Measurements from ENCODE around the gene CDCA7.
"Not testable (repeated sequence)": the region's sequence is repeated elsewhere in the genome, so short reads cannot be mapped to it uniquely, and the experiment has no call there.

Gene CDCA7

GRCh38 chr2:173327421-173327820 is 27.3 kb upstream of the CDCA7 start:
- no peak for DNase-seq (ENCODE audit: low read depth)
- TF ChIP-seq, protein P1, sequence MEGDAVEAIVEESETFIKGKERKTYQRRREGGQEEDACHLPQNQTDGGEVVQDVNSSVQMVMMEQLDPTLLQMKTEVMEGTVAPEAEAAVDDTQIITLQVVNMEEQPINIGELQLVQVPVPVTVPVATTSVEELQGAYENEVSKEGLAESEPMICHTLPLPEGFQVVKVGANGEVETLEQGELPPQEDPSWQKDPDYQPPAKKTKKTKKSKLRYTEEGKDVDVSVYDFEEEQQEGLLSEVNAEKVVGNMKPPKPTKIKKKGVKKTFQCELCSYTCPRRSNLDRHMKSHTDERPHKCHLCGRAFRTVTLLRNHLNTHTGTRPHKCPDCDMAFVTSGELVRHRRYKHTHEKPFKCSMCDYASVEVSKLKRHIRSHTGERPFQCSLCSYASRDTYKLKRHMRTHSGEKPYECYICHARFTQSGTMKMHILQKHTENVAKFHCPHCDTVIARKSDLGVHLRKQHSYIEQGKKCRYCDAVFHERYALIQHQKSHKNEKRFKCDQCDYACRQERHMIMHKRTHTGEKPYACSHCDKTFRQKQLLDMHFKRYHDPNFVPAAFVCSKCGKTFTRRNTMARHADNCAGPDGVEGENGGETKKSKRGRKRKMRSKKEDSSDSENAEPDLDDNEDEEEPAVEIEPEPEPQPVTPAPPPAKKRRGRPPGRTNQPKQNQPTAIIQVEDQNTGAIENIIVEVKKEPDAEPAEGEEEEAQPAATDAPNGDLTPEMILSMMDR (conservative IDR thresholded peaks at IDR 0.05; ENCODE audit: low read depth, low read length): no peak
- H3K4me3 ChIP-seq (ENCODE audit: low read depth, low read length): no peak overlapping the region

- DNase-seq (ENCODE audit: low read depth); H3K4me3 ChIP-seq (ENCODE audit: low read depth, low read length): not testable (repeated sequence)
Measured at GRCh38 chr2:173333003-173333402, 21.7 kb upstream of the CDCA7 start.

DNA sequence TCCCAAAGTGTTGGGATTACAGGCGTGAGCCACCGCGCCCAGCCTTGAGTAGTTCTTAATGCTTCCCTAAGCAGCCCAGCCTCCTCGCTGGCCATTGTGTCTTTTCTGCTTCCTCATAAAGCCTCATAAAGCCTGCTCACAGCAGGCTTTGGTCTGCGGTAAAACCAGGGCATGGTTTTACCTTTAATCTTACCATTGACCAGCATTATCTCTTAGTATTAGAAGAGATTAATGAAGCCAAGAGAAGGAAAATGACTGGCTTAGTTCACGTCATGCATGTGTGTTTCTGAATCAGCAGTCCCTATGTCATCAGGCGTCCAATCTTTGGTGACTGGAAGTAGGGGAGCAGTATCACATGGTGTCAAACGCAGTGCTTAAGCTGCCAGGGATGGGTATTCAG is 14.9 kb upstream of the CDCA7 start:
- TF ChIP-seq, protein P1 (conservative IDR thresholded peaks at IDR 0.05; ENCODE audit: low read depth, low read length): no peak
- H3K4me3 ChIP-seq (ENCODE audit: low read depth, low read length): no peak overlapping the region

GRCh38 chr2:173343921-173344320 is 10.8 kb upstream of the CDCA7 start:
- H3K4me3 ChIP-seq (ENCODE audit: low read depth, low read length): no peak overlapping the region
- DNase-seq (ENCODE audit: low read depth): no peak
- TF ChIP-seq, protein P1 (conservative IDR thresholded peaks at IDR 0.05; ENCODE audit: low read depth, low read length): no peak

More for the DNA sequence above, 14.9 kb upstream of the CDCA7 start:
- no peak for DNase-seq (ENCODE audit: low read depth)

DNA sequence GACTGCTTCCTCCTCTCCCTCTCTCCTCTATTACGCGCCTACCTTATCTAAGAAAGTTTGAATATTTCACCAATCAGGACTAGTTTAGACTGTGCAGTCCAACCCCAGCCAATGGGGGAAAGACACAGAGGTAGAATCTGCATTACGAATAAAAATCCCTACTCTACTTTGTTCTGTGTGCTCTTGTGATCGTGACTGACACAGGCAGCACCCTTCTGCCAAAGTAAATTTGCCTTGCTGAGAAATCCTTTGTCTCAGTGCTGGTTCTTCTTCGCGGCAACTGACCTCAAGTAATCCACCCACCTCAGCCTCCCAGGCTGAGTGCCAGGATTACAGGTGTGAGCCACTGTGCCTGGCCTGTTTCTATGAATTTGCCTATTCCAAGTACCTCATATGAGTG is 8.6 kb upstream of the CDCA7 start:
- no peak for DNase-seq (ENCODE audit: low read depth)
- H3K4me3 ChIP-seq (ENCODE audit: low read depth, low read length): no peak overlapping the region
- TF ChIP-seq, protein P1 (conservative IDR thresholded peaks at IDR 0.05; ENCODE audit: low read depth, low read length): no peak

GRCh38 chr2:173347305-173348168 is 7.1 kb upstream of the CDCA7 start:
- no peak overlapping the region for H3K4me3 ChIP-seq (ENCODE audit: low read depth, low read length)
- TF ChIP-seq, protein P1 (conservative IDR thresholded peaks at IDR 0.05; ENCODE audit: low read depth, low read length): no peak
- DNase-seq (ENCODE audit: low read depth): no peak

DNA sequence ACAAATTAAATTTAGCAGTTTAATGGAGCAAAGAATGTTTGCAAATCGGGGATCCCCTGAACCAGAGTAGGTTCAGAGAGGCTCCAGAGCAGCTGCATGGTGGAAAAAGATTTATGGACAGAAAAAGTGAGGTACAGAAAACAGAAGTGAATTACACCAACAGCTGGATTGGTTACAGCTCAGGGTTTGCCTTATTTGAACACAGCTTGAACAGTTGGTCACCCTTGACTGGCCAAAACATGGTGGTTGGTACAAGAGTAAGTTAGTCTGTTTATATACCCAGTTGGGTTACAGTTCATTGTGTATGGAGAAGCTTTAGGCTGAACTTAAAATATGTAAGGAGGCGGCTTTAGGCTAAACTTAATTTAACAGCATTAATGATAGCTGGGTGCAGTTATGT is 5.4 kb upstream of the CDCA7 start:
- no peak for DNase-seq (ENCODE audit: low read depth)
- H3K4me3 ChIP-seq (ENCODE audit: low read depth, low read length): no peak overlapping the region
- TF ChIP-seq, protein P1 (conservative IDR thresholded peaks at IDR 0.05; ENCODE audit: low read depth, low read length): no peak

Measured in choroid plexus epithelial cell (primary cell).